Middle frontal gyrus (tissue), 1 donor: ENCODE results near the gene KLHL4.
"Not testable (repeated sequence)": the region's sequence is repeated elsewhere in the genome, so short reads cannot be mapped to it uniquely, and the experiment has no call there.

Experiments
- DNase-seq: peaks from one replicate; pipeline ENCODE4 v3.0.0-alpha.2; 2015; ENCODE audit warnings: low spot score; ENCODE audit errors: extremely low spot score

The KLHL4 gene

GRCh38 chrX:87661761-87662160 lies 144.2 kb downstream of the KLHL4 start:
- no peak for DNase-seq

- DNase-seq, result no peak
These were observed 145.8 kb downstream of the KLHL4 start for GRCh38 chrX:87663421-87663820.

GRCh38 chrX:87664381-87664780 lies 146.8 kb downstream of the KLHL4 start:
- DNase-seq, result no peak

- DNase-seq, result no peak
These were observed 162.2 kb downstream of the KLHL4 start for GRCh38 chrX:87679849-87680248.

GRCh38 chrX:87687703-87688102 lies 170.1 kb downstream of the KLHL4 start:
- no peak for DNase-seq

- not testable (repeated sequence) for DNase-seq
These were observed 170.6 kb downstream of the KLHL4 start for GRCh38 chrX:87688113-87688748.

- not testable (repeated sequence) for DNase-seq
These were observed 171.6 kb downstream of the KLHL4 start for GRCh38 chrX:87689218-87689617.

GRCh38 chrX:87693204-87693603 lies 175.6 kb downstream of the KLHL4 start:
- DNase-seq, result no peak

- no peak for DNase-seq
These were observed 179.8 kb downstream of the KLHL4 start for GRCh38 chrX:87697409-87697808.

GRCh38 chrX:87702795-87703194 lies 185.2 kb downstream of the KLHL4 start:
- DNase-seq, result no peak

GRCh38 chrX:87703469-87703868 lies 185.9 kb downstream of the KLHL4 start:
- DNase-seq, result not testable (repeated sequence)

GRCh38 chrX:87706134-87706533 lies 188.5 kb downstream of the KLHL4 start:
- no peak for DNase-seq

- DNase-seq, result no peak
These were observed 193.0 kb downstream of the KLHL4 start for GRCh38 chrX:87710580-87710979.
